HepG2 (cell line): Measurements from ENCODE around the gene ATP8A2. TPM values are rescaled to one million over a fixed set of nuclear protein-coding genes. Genes with fewer than 3 reads are reported as not detected.

Source experiments
- ATAC-seq: fragments of 200-7000 bp; cut with Tn5 transposase; 3 replicates; pipeline ENCODE4 v1.9.1; 2020; ENCODE audit warnings: mild to moderate bottlenecking, moderate library complexity
- BruUV-seq: library from RNA; stranded (reverse); fragments of 400-500 nt; replicated peaks from 2 replicates; lab custom pipeline; 2021; lab: Mats Ljungman, UMichigan
- CTCF ChIA-PET: fragments of 300-600 bp; formaldehyde crosslinking; extraction: SDS; loops from one replicate; lab custom pipeline; 2021; ENCODE audit warnings: low total read pairs, inconsistent platforms, low intra/inter-chr PET ratio; lab: Yijun Ruan, JAX
- POLR2A ChIA-PET: fragments of 350-600 bp; sonication (Branson Sonifier 250); formaldehyde crosslinking; loops from one replicate; lab custom pipeline; 2020; ENCODE audit warnings: antibody characterized with exemption, inconsistent platforms; lab: Yijun Ruan, JAX
- DNase-seq: peaks from one replicate; pipeline ENCODE4 v3.0.0-alpha.2; 2015; ENCODE audit warnings: low spot score
- FAIRE-seq: peaks from 3 replicates; lab custom pipeline; 2011; peaks lifted over from hg19 to GRCh38; lab: Jason Lieb, UNC
- H2AFZ ChIP-seq: one replicate; pipeline ENCODE4 v1.6.1; 2011; ENCODE audit warnings: low read length, inconsistent platforms
- H3K27ac ChIP-seq: fragments of 300-600 bp; 3 replicates; pipeline ENCODE4 v1.8.0; 2011; ENCODE audit warnings: mixed run types, mild to moderate bottlenecking, mixed read lengths, low read length, inconsistent platforms; ENCODE audit not compliant: insufficient read depth; ENCODE audit errors: extremely low read length
- H3K27me3 ChIP-seq, 2 experiments: fragments of 200-600 bp in 1 of 2; 2 replicates in 1 of 2; 3 replicates in 1 of 2; pipeline versions ENCODE4 v1.6.0 to v1.8.0; 2011; ENCODE audit warnings: low read length in 2 of 2, mild to moderate bottlenecking in 2 of 2, moderate library complexity in 2 of 2, inconsistent platforms in 1 of 2; ENCODE audit not compliant: insufficient read depth in 2 of 2, control insufficient read depth in 1 of 2
- H3K36me3 ChIP-seq, 2 experiments: fragments of 200-600 bp in 1 of 2; replicated peaks in 1 of 2; 2 replicates in 1 of 2; 3 replicates in 1 of 2; pipeline versions ENCODE4 v1.5.1 to v1.8.0; 2011; ENCODE audit warnings: low read length in 2 of 2, inconsistent platforms in 1 of 2; ENCODE audit not compliant: insufficient read depth in 2 of 2, control insufficient read depth in 1 of 2
- H3K4me1 ChIP-seq: 2 replicates; pipeline ENCODE4 v1.5.1; 2012; ENCODE audit warnings: low read length, inconsistent platforms; ENCODE audit not compliant: insufficient read depth
- H3K4me2 ChIP-seq: 2 replicates; pipeline ENCODE4 v1.6.0; 2011; ENCODE audit warnings: low read depth, low read length, inconsistent platforms
- H3K4me3 ChIP-seq, 3 experiments: fragments of 200-600 bp in 1 of 3; sonication (generic), shearing (Covaris generic) in 1 of 3; replicated peaks in 1 of 3; 2 replicates each; pipeline ENCODE4 v1.5.1; 2011 to 2016; ENCODE audit warnings: low read length in 3 of 3, inconsistent platforms in 2 of 3, low read depth in 2 of 3, mild to moderate bottlenecking in 2 of 3, control low read depth in 1 of 3, mixed read lengths in 1 of 3; ENCODE audit not compliant: insufficient read depth in 1 of 3
- H3K79me2 ChIP-seq: one replicate; pipeline ENCODE4 v1.6.1; 2011; ENCODE audit warnings: low read length, inconsistent platforms; ENCODE audit not compliant: insufficient read depth
- H3K9ac ChIP-seq: 2 replicates; pipeline ENCODE4 v1.6.0; 2011; ENCODE audit warnings: mild to moderate bottlenecking, low read depth, low read length, inconsistent platforms; ENCODE audit not compliant: insufficient read depth
- H3K9me3 ChIP-seq: 2 replicates; pipeline ENCODE4 v1.5.1; 2012; ENCODE audit warnings: mild to moderate bottlenecking, low read length
- H4K20me1 ChIP-seq: 2 replicates; pipeline ENCODE4 v1.6.0; 2011; ENCODE audit warnings: inconsistent platforms, mild to moderate bottlenecking, low read length, moderate library complexity; ENCODE audit not compliant: insufficient read depth
- FIP1L1 ChIP-seq: fragments of 200-400 bp; formaldehyde crosslinking; IDR thresholded peaks from 2 replicates; pipeline ENCODE4 v1.6.1; 2018; ENCODE audit warnings: low read depth, mild to moderate bottlenecking, low read length, moderate library complexity, borderline replicate concordance; ENCODE audit not compliant: insufficient read depth
- GATAD1 ChIP-seq: IDR thresholded peaks from 2 replicates; pipeline ENCODE4 v1.6.1; 2016; ENCODE audit warnings: missing genetic modification reagents, missing compliant biosample characterization
- HNF4A ChIP-seq: sonication (generic); formaldehyde crosslinking; IDR thresholded peaks from 2 replicates; pipeline ENCODE4 v1.4.0; 2020; ENCODE audit warnings: missing genetic modification reagents
- TAF15 ChIP-seq: fragments of 200-400 bp; formaldehyde crosslinking; IDR thresholded peaks from one replicate; pipeline ENCODE4 v1.6.1; 2018; ENCODE audit warnings: mild to moderate bottlenecking, low read depth, low read length; ENCODE audit not compliant: poor library complexity, severe bottlenecking
- ZFAT ChIP-seq: sonication (generic); formaldehyde crosslinking; conservative IDR thresholded peaks from 2 replicates; pipeline ENCODE4 v1.8.1; 2023; ENCODE audit warnings: missing genetic modification reagents, inconsistent platforms
- ZNF326 ChIP-seq: sonication (generic); formaldehyde crosslinking; IDR thresholded peaks from 2 replicates; pipeline ENCODE4 v1.4.0; 2020; ENCODE audit warnings: missing genetic modification reagents, borderline replicate concordance
- ZNF430 ChIP-seq: sonication (generic); formaldehyde crosslinking; IDR thresholded peaks from 2 replicates; pipeline ENCODE4 v1.9.0; 2021; ENCODE audit warnings: mild to moderate bottlenecking, missing genetic modification reagents
- ZNF446 ChIP-seq: sonication (generic); formaldehyde crosslinking; IDR thresholded peaks from 2 replicates; pipeline ENCODE4 v1.5.0; 2020; ENCODE audit warnings: mild to moderate bottlenecking, missing genetic modification reagents
- ZNF543 ChIP-seq: sonication (generic); formaldehyde crosslinking; IDR thresholded peaks from 2 replicates; pipeline ENCODE4 v1.4.0; 2020; ENCODE audit warnings: mild to moderate bottlenecking, missing genetic modification reagents
- ZNF616 ChIP-seq: sonication (generic); formaldehyde crosslinking; IDR thresholded peaks from 2 replicates; pipeline ENCODE4 v1.5.0; 2020; ENCODE audit warnings: low read depth, mild to moderate bottlenecking, missing genetic modification reagents
- ZNF674 ChIP-seq: sonication (generic); formaldehyde crosslinking; IDR thresholded peaks from 2 replicates; pipeline ENCODE4 v1.5.0; 2020; ENCODE audit warnings: low read depth, mild to moderate bottlenecking, missing genetic modification reagents
- ZNF772 ChIP-seq: sonication (generic); formaldehyde crosslinking; IDR thresholded peaks from 2 replicates; pipeline ENCODE4 v1.5.0; 2020; ENCODE audit warnings: mild to moderate bottlenecking, missing genetic modification reagents
- WGBS: methylation state at CpG from one replicate; pipeline ENCODE4 v1.1.6; 2017; ENCODE audit warnings: low lambda C conversion rate; 5-methylcytosine and 5-hydroxymethylcytosine counted together
- in situ Hi-C: cut with HindIII; loops from 2 replicates; pipeline ENCODE4 v1.10.0; 2017; ENCODE audit warnings: low pct_unique_long_range_greater_than_20kb; ENCODE audit not compliant: extremely low pct_ligation_motif_present
- intact Hi-C: fragments of 100-400 bp; cut with micrococcal nuclease; formaldehyde crosslinking; loops from one replicate; pipeline ENCODE4 v1.10.0; 2022; ENCODE audit not compliant: unreplicated experiment
- polyA plus RNA-seq, 8 experiments: library from polyadenylated mRNA; depleted of rRNA in 3 of 8; stranded (reverse) in 7 of 8; unstranded in 1 of 8; fragments of >200 nt; fragmentation: Illumina TruSeq in 4 of 8; extraction: Trizol in 4 of 8; gene quantifications; 2 replicates each; pipeline versions ENCODE4 v1.2.1 to v1.2.3, GENCODE V29; 2011 to 2016; ENCODE audit warnings: low read depth in 4 of 8, missing spikeins in 1 of 8, mixed read lengths in 1 of 8; ENCODE audit not compliant: insufficient read depth in 1 of 8
- total RNA-seq, 5 experiments: library from RNA; depleted of rRNA; stranded (reverse); fragments of >200 nt; fragmentation: Illumina TruSeq; extraction: Trizol; gene quantifications; 2 replicates each; pipeline ENCODE4 v1.2.3, GENCODE V29; 2016; ENCODE audit warnings: low read depth in 1 of 5
- TF ChIP-seq, protein P1 (sequence below): sonication (generic); formaldehyde crosslinking; IDR thresholded peaks from 2 replicates; pipeline ENCODE4 v1.5.0; 2020; ENCODE audit warnings: missing genetic modification reagents
- TF ChIP-seq, protein P2 (sequence below): sonication (generic); formaldehyde crosslinking; IDR thresholded peaks from 2 replicates; pipeline ENCODE4 v1.4.0; 2020; ENCODE audit warnings: mild to moderate bottlenecking, missing genetic modification reagents

ATP8A2 gene
- total and polyA plus RNA-seq, 2 of the 13 experiments (the other 11 are each of a cell fraction or from before 2014, with no cell fraction given): 0.09 TPM; not detected in 1

DNA sequence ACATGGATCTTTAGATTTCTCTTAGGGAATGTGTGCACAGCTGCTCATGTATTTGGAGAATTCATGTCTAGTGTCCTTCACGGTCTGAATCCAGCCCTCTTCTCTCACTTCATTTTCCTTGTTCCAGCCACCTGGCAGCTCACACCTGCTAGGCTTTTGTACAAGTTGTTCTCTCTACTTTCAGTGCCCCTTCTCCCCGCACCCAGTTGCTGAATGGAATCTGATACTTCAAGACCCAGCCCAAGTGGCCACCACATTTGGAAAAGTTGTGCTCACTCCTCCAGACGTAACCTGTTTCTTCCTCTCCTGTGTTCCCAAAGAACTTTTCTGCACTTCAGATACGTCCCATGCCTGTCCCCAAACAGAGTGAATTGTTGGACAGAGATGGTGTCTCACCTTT is 444.5 kb downstream of the ATP8A2 start:
- no peak overlapping the region for H3K9ac ChIP-seq
- in situ Hi-C loops: no loop called here
- no peaks in the 10 kb centered on the region for H3K79me2 ChIP-seq
- no peak for DNase-seq
- ChIA-PET POLR2A (no interaction called here), CTCF (no interaction called here)
- no peak for FAIRE-seq
- no peak overlapping the region for H3K27ac ChIP-seq
- BruUV-seq: no TSS peak
- intact Hi-C loops: no loop called here
- H3K4me1 ChIP-seq: no peaks in the 10 kb centered on the region
- H4K20me1 ChIP-seq: no peaks in the 10 kb centered on the region
- no peak overlapping the region for H3K4me2 ChIP-seq
- TF ChIP-seq GATAD1 (no peak), ZNF326 (no peak), ZFAT (CRISPR knock-in tag) (no peak), ZNF616 (CRISPR knock-in tag) (no peak), ZNF772 (CRISPR knock-in tag) (no peak), ZNF674 (no peak), ZNF446 (no peak)
- H3K9me3 ChIP-seq: peaks cover 10% of the 10 kb centered on the region; the same call in 1 of the 2 replicates
- no peaks in the 10 kb centered on the region for H3K27me3 ChIP-seq
- no peak overlapping the region for H2AFZ ChIP-seq
- WGBS: 8% methylated on average over 4 of the region's 4 CpGs
- no peak overlapping the region for H3K4me3 ChIP-seq
- no peaks in the 10 kb centered on the region for H3K36me3 ChIP-seq
- ATAC-seq: no peak

DNA sequence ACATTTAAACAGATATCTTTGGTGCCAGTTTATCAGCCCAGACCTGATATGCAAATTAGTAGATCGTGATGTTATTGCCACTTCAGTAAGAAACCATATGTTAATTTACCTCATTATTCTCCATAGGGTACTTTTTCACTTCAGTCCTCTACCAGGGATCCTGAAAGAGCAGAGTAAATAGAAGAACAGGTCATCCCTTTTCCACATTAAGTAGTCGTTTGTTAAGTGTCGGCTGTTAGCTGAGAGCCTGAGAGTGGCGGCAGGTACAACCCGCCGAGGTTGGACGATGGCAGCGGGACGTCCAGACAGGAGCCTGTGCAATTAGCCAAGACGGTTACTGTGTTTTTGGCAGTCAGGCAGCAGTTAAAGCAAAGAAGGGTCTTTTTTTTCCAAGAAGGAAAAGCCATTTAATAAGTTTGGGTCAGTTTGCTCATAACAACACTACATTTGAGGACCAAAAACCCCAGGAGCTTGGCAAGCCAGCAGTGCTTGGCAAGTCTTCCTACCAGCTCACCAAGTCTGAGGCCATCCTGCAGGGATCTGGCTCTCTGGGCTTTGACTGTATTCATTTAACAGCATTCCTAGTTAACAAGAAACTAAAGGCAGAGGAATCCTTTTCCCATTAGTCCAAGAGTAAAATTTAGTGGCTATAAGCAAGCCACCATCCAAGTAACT is 448.2 kb downstream of the ATP8A2 start:
- Histone ChIP-seq H2AFZ (no peak overlapping the region), H3K79me2 (no peaks in the 10 kb centered on the region), H3K4me3 (no peak overlapping the region), H3K4me1 (no peaks in the 10 kb centered on the region), H4K20me1 (no peaks in the 10 kb centered on the region), H3K27ac (no peak overlapping the region), H3K36me3 (no peaks in the 10 kb centered on the region), H3K27me3 (no peaks in the 10 kb centered on the region), H3K4me2 (no peak overlapping the region), H3K9ac (no peak overlapping the region), H3K9me3 (no peaks in the 10 kb centered on the region)
- WGBS: 11% methylated on average over 10 of the region's 10 CpGs
- FAIRE-seq (no peak), DNase-seq (no peak), ATAC-seq (no peak)
- ChIA-PET CTCF (no interaction called here), POLR2A (no interaction called here)
- no TSS peak for BruUV-seq
- intact Hi-C loops (no loop called here), in situ Hi-C loops (no loop called here)
- no peak for TF ChIP-seq HNF4A
- no peak for TF ChIP-seq ZNF430
- TF ChIP-seq TAF15: no peak
- TF ChIP-seq, protein P1, sequence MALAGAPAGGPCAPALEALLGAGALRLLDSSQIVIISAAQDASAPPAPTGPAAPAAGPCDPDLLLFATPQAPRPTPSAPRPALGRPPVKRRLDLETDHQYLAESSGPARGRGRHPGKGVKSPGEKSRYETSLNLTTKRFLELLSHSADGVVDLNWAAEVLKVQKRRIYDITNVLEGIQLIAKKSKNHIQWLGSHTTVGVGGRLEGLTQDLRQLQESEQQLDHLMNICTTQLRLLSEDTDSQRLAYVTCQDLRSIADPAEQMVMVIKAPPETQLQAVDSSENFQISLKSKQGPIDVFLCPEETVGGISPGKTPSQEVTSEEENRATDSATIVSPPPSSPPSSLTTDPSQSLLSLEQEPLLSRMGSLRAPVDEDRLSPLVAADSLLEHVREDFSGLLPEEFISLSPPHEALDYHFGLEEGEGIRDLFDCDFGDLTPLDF (CRISPR knock-in tag): no peak
- no peak for TF ChIP-seq FIP1L1
- TF ChIP-seq ZNF543 (CRISPR knock-in tag): no peak
- TF ChIP-seq, protein P2, sequence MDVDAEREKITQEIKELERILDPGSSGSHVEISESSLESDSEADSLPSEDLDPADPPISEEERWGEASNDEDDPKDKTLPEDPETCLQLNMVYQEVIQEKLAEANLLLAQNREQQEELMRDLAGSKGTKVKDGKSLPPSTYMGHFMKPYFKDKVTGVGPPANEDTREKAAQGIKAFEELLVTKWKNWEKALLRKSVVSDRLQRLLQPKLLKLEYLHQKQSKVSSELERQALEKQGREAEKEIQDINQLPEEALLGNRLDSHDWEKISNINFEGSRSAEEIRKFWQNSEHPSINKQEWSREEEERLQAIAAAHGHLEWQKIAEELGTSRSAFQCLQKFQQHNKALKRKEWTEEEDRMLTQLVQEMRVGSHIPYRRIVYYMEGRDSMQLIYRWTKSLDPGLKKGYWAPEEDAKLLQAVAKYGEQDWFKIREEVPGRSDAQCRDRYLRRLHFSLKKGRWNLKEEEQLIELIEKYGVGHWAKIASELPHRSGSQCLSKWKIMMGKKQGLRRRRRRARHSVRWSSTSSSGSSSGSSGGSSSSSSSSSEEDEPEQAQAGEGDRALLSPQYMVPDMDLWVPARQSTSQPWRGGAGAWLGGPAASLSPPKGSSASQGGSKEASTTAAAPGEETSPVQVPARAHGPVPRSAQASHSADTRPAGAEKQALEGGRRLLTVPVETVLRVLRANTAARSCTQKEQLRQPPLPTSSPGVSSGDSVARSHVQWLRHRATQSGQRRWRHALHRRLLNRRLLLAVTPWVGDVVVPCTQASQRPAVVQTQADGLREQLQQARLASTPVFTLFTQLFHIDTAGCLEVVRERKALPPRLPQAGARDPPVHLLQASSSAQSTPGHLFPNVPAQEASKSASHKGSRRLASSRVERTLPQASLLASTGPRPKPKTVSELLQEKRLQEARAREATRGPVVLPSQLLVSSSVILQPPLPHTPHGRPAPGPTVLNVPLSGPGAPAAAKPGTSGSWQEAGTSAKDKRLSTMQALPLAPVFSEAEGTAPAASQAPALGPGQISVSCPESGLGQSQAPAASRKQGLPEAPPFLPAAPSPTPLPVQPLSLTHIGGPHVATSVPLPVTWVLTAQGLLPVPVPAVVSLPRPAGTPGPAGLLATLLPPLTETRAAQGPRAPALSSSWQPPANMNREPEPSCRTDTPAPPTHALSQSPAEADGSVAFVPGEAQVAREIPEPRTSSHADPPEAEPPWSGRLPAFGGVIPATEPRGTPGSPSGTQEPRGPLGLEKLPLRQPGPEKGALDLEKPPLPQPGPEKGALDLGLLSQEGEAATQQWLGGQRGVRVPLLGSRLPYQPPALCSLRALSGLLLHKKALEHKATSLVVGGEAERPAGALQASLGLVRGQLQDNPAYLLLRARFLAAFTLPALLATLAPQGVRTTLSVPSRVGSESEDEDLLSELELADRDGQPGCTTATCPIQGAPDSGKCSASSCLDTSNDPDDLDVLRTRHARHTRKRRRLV (CRISPR knock-in tag): no peak
